Measurements from ENCODE around the gene SYT8. TPM values are rescaled to one million over a fixed set of nuclear protein-coding genes. Genes with fewer than 3 reads are reported as not detected.

Gene SYT8
- total RNA-seq, 1 donor: not detected

DNA sequence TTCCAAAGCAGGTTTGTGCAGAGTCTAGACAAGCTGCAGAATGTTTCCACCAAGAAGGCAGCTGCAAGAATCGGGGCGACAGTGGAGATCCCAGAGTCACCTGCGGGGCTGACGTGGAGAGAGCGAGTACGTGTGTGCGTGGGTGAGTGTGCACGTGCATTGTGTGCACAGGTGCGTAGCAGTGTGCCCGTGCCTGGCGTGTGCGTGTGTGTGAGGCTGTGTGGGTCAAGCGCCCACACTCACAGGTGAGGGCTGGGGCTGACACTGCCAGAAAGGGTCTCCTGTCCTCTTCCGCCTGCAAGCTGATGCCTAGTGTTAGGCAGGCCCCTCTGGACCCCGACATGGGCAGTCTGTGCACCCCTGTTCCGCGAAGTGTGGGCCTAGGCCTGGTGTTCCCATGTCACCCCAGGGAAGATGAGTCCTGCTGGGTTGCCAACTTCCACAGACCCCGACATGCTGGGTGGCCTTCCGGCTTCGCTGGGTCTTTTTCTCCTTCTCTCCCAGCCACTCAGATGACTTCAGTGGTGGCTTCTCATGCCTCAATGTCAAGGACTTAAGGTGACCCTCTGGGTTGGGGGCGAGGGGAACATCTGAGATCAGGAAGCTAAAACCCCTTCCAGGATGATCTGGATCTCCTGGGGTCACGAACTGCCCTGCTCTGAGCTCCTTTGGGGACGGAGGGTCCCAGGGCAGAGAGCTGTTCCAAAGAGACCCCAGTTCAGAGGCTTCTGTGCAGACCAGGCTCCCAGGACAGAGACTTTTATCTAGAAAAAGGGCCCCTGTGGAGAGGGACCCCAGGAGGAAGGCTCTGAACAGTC, 10.4 kb upstream of the SYT8 start:
- TF ChIP-seq, protein P1, sequence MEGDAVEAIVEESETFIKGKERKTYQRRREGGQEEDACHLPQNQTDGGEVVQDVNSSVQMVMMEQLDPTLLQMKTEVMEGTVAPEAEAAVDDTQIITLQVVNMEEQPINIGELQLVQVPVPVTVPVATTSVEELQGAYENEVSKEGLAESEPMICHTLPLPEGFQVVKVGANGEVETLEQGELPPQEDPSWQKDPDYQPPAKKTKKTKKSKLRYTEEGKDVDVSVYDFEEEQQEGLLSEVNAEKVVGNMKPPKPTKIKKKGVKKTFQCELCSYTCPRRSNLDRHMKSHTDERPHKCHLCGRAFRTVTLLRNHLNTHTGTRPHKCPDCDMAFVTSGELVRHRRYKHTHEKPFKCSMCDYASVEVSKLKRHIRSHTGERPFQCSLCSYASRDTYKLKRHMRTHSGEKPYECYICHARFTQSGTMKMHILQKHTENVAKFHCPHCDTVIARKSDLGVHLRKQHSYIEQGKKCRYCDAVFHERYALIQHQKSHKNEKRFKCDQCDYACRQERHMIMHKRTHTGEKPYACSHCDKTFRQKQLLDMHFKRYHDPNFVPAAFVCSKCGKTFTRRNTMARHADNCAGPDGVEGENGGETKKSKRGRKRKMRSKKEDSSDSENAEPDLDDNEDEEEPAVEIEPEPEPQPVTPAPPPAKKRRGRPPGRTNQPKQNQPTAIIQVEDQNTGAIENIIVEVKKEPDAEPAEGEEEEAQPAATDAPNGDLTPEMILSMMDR (IDR thresholded peaks at IDR 0.05; ENCODE audit: insufficient read depth, low read length): no peak
- no peak overlapping the region for H3K4me3 ChIP-seq (ENCODE audit: low read depth, low read length)
- DNase-seq (ENCODE audit: low read depth): no peak

DNA sequence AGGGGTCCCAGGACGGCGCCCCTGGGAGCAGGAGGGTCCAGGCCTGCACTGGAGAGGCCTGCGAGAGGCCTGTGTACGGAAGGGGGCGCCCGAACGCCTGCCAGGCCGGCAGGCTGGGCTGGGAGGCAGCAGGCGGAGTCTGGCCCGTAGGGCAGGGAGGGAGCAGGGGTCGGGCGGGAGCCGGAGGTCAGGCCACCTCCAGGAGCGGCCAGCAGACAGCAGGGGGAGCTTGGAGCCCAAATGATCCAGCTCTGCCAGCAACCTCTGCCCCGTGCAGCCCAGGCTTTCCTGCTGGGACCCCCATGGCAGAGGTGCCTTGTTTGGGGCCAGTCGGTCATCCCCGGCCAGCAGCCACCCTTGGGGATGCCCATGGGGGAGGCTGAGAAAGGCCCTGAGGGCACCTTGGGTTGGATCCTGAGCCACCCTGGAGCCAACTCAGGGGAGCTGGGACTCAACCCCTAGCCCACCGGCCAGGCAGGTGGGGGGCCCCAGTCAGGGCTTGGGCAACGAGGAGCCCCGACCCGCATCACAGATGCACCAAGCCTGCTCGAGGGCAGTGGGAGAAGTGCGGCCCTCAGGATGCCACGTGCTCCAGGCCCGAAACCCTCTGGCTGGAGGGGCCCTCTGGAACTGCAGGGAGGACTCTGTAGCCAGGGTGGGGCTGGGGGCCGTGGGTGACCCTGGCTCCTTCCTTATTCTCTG, 9.6 kb upstream of the SYT8 start:
- no peak overlapping the region for H3K4me3 ChIP-seq (ENCODE audit: low read depth, low read length)
- no peak for DNase-seq (ENCODE audit: low read depth)
- TF ChIP-seq, protein P1 (IDR thresholded peaks at IDR 0.05; ENCODE audit: insufficient read depth, low read length): peak; percentile 48

DNA sequence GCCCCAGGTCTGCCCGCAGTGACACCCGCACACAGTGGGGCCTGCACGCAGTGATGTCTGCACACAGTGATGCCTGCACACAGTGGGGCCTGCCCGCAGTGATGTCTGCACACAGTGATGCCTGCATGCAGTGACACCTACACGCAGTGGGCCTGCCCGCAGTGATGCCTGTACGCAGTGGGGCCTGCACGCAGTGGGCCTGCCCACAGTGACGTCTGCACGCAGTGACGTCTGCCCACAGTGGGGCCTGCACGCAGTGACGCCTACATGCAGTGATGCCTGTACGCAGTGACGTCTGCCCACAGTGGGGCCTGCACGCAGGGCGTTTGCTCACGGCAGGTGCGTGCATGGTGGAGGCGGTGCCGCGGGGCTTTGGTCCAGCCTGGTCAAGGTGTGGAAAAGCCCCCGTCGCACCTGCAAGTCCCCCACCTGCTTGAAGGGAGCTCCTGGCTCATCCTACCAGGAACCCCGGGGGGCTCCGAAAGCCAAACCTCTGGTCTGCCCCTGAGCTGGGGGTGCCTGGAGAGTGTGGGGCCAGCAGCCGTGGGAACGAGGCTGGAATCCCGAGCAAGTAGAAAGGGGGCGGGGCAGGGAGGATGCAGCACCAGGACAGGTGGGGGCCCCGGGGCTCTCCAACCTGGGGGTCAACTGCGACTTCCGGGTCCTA, 8.9 kb upstream of the SYT8 start:
- no peak for DNase-seq (ENCODE audit: low read depth)
- TF ChIP-seq, protein P1 (IDR thresholded peaks at IDR 0.05; ENCODE audit: insufficient read depth, low read length): no peak
- H3K4me3 ChIP-seq (ENCODE audit: low read depth, low read length): no peak overlapping the region

DNA sequence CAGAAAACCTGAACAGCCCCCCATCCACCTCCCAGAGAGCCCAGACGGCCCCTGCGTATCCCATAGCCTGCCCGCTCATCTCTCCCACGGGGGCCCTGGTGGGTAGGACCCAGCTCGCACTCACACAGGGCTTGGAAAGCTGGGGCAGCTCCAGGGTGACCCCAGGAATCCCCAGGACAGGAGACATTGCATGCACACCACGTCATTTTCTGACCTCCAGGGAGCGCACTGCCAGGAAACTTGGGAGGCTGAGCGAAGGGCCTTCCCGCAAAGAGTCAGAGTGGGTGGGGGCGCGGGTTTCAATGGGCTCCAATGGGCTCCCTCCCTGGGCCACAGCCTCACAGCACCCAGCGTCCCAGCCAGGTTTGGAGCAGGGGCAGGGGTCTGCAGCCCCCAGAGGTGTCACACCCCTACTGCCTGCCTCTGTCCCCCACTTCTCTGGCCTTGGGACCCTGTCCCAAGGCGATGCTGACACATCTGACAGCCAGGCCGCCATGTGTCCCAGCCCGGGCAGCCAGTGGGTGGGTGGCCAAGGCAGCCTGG, 8.2 kb upstream of the SYT8 start:
- TF ChIP-seq, protein P1 (IDR thresholded peaks at IDR 0.05; ENCODE audit: insufficient read depth, low read length): no peak
- no peak overlapping the region for H3K4me3 ChIP-seq (ENCODE audit: low read depth, low read length)
- DNase-seq (ENCODE audit: low read depth): peak; percentile 45

DNA sequence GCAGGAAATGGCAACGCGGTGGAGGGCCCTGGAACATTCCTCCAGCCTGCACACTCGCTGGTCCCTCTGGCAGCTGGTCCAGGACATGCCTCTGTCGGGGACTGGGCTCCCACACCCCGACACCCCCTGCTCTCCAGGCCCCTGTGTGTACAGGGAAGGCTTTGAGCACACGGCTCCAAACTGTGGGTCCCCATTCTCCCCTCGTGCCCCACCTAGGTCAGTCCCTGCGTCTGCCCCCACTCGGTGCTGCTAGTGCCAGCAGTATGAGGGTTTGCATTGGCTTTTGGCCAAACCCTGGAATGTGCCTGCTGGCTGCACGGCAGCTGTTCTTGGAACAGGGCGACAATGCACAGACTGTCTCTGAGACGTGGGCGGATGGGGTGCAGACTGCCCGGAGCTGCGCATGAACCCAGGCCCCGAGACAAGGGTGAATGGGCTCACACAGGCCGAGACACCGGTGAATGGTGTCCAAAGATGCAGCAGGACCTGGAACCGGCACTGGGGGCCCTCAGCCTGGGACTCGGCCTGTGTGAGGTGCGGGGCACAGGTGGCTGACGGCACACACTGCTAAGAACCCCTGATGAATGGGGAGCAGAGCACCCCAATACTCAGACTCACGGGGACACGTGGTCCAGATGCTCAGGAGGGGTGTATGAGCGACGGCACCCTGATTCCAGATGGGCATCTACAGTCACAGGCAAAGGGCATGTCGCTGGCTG, 7.5 kb upstream of the SYT8 start:
- DNase-seq (ENCODE audit: low read depth): peak; percentile 69
- no peak overlapping the region for H3K4me3 ChIP-seq (ENCODE audit: low read depth, low read length)
- TF ChIP-seq, protein P1 (IDR thresholded peaks at IDR 0.05; ENCODE audit: insufficient read depth, low read length): no peak

DNA sequence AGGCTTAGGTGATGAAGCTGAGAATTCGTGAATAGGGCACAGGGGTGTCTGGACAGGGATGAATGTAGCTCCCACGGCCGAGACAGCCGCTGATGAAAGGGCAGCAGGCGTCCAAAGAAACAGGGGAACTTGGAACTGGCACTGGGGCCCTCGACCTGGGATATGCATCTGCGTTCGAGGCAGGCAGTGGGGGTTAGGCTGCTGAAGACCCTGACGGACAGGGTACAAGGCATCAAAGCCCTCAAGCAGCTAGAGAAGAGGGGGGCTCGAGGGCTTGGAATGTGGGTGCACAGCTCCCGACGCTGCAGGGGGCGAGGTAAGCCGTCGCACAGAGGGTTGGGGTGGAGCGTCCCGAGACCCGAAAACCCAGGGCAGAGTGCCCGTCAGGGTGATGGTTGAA, 6.9 kb upstream of the SYT8 start:
- TF ChIP-seq, protein P1 (IDR thresholded peaks at IDR 0.05; ENCODE audit: insufficient read depth, low read length): no peak
- DNase-seq (ENCODE audit: low read depth): no peak
- H3K4me3 ChIP-seq (ENCODE audit: low read depth, low read length): no peak overlapping the region

Data from fibroblast of the aortic adventitia (primary cell).